Mammary epithelial cell (primary cell): Measurements from ENCODE around the gene KMT5C.

Experiments
- EZH2 ChIP-seq: IDR thresholded peaks from 2 replicates; pipeline ENCODE4 v1.6.1; 2012; ENCODE audit warnings: low read length, inconsistent platforms, borderline replicate concordance
- TF ChIP-seq, protein P1 (sequence below), 2 donors: IDR thresholded peaks in 1 of 2; conservative IDR thresholded peaks in 1 of 2; 2 replicates each; pipeline ENCODE4 v1.5.1; 2011 to 2012; ENCODE audit warnings: inconsistent platforms in 2 of 2, low read length in 2 of 2, mild to moderate bottlenecking in 2 of 2, control low read depth in 1 of 2, low read depth in 1 of 2; ENCODE audit not compliant: insufficient read depth in 1 of 2; ENCODE audit errors: extremely low read depth in 1 of 2

- TF ChIP-seq, protein P1, sequence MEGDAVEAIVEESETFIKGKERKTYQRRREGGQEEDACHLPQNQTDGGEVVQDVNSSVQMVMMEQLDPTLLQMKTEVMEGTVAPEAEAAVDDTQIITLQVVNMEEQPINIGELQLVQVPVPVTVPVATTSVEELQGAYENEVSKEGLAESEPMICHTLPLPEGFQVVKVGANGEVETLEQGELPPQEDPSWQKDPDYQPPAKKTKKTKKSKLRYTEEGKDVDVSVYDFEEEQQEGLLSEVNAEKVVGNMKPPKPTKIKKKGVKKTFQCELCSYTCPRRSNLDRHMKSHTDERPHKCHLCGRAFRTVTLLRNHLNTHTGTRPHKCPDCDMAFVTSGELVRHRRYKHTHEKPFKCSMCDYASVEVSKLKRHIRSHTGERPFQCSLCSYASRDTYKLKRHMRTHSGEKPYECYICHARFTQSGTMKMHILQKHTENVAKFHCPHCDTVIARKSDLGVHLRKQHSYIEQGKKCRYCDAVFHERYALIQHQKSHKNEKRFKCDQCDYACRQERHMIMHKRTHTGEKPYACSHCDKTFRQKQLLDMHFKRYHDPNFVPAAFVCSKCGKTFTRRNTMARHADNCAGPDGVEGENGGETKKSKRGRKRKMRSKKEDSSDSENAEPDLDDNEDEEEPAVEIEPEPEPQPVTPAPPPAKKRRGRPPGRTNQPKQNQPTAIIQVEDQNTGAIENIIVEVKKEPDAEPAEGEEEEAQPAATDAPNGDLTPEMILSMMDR (conservative IDR thresholded peaks at IDR 0.05 in 1 of 2, IDR thresholded peaks at IDR 0.05 in 1 of 2; ENCODE audit: extremely low read depth in 1 of 2, insufficient read depth in 1 of 2, low read depth in 1 of 2, low read length in 2 of 2): peak in 1 of 2 donors; percentile 28
- TF ChIP-seq EZH2: no peak
Measured at GRCh38 chr19:55344444-55344843, 4.8 kb downstream of the KMT5C start.
